Keratinocyte (primary cell): ENCODE measurements around the gene CCDC83.

Source experiments
- CTCF ChIP-seq, 3 experiments: IDR thresholded peaks in 1 of 3; conservative IDR thresholded peaks in 1 of 3; optimal IDR thresholded peaks in 1 of 3; 2 replicates in 2 of 3; 3 replicates in 1 of 3; pipeline versions ENCODE3 to v1.5.1; 2011; ENCODE audit warnings: low read length in 3 of 3, mild to moderate bottlenecking in 3 of 3, moderate library complexity in 2 of 3, control low read depth in 1 of 3, inconsistent platforms in 1 of 3; ENCODE audit not compliant: insufficient read depth in 2 of 3; ENCODE audit errors: extremely low read depth in 1 of 3
- EZH2 ChIP-seq: IDR thresholded peaks from one replicate; pipeline ENCODE4 v1.6.1; 2012; ENCODE audit warnings: inconsistent platforms, mild to moderate bottlenecking, low read length, moderate library complexity

- TF ChIP-seq CTCF (optimal IDR thresholded peaks at IDR 0.05 in 1 of 3, IDR thresholded peaks at IDR 0.05 in 1 of 3, conservative IDR thresholded peaks at IDR 0.05 in 1 of 3; ENCODE audit: extremely low read depth in 1 of 3, insufficient read depth in 2 of 3, low read length in 3 of 3) (no peak), EZH2 (no peak)
Observed at GRCh38 chr11:85843929-85844328, 11.3 kb upstream of the CCDC83 start.
